RWPE2 (cell line): Measurements from ENCODE around the gene RASGEF1C.

Source experiments
- ATAC-seq: fragments of 200-7000 bp; cut with Tn5 transposase; 3 replicates; pipeline ENCODE4 v1.9.1; 2021; ENCODE audit warnings: low read depth
- DNase-seq: peaks from one replicate; pipeline ENCODE4 v3.0.0-alpha.2; 2020; ENCODE audit warnings: low spot score
- H3K27ac ChIP-seq: fragments of 450-650 bp; 2 replicates; pipeline ENCODE4 v1.5.1; 2017; ENCODE audit warnings: mild to moderate bottlenecking; ENCODE audit not compliant: poor library complexity, severe bottlenecking
- H3K27me3 ChIP-seq: fragments of 250-450 bp; sonication (Bioruptor Pico); 2 replicates; pipeline ENCODE4 v1.5.1; 2021; ENCODE audit warnings: mild to moderate bottlenecking, moderate library complexity; ENCODE audit not compliant: insufficient read depth, poor library complexity, severe bottlenecking
- H3K36me3 ChIP-seq: fragments of 250-450 bp; sonication (Bioruptor Pico); 2 replicates; pipeline ENCODE4 v1.5.1; 2020; ENCODE audit warnings: low read depth, mild to moderate bottlenecking, moderate library complexity
- H3K4me1 ChIP-seq: fragments of 250-450 bp; sonication (Bioruptor Pico); 2 replicates; pipeline ENCODE4 v1.5.1; 2021; ENCODE audit warnings: mild to moderate bottlenecking, moderate library complexity; ENCODE audit not compliant: insufficient read depth, poor library complexity, severe bottlenecking
- H3K4me3 ChIP-seq: fragments of 250-450 bp; sonication (Bioruptor Pico); 2 replicates; pipeline ENCODE4 v1.5.1; 2021; ENCODE audit warnings: mild to moderate bottlenecking, moderate library complexity; ENCODE audit not compliant: severe bottlenecking
- H3K9me3 ChIP-seq: fragments of 250-450 bp; sonication (Bioruptor Pico); 2 replicates; pipeline ENCODE4 v1.5.1; 2021; ENCODE audit warnings: mild to moderate bottlenecking, moderate library complexity; ENCODE audit not compliant: severe bottlenecking
- CTCF ChIP-seq: fragments of 450-650 bp; IDR thresholded peaks from one replicate; pipeline ENCODE4 v1.5.1; 2017; ENCODE audit warnings: mild to moderate bottlenecking, moderate library complexity; ENCODE audit not compliant: poor library complexity, severe bottlenecking

The RASGEF1C gene

GRCh38 chr5:180187767-180188166 lies 21.2 kb downstream of the RASGEF1C start:
- DNase-seq (no peak), ATAC-seq (no peak)
- no peak overlapping the region for H3K27ac ChIP-seq
- H3K4me3 ChIP-seq: no peak overlapping the region
- H3K27me3 ChIP-seq: no peaks in the 10 kb centered on the region
- no peak for TF ChIP-seq CTCF
- H3K9me3 ChIP-seq: peaks cover 17% of the 10 kb centered on the region
- H3K4me1 ChIP-seq: no peaks in the 10 kb centered on the region
- H3K36me3 ChIP-seq: no peaks in the 10 kb centered on the region

- no peak for ATAC-seq
- peaks cover 13% of the 10 kb centered on the region for H3K9me3 ChIP-seq
- H3K36me3 ChIP-seq: no peaks in the 10 kb centered on the region
- no peak for DNase-seq
- H3K27me3 ChIP-seq: no peaks in the 10 kb centered on the region
- no peak for TF ChIP-seq CTCF
- H3K4me3 ChIP-seq: no peak overlapping the region
- H3K27ac ChIP-seq: no peak overlapping the region
- no peaks in the 10 kb centered on the region for H3K4me1 ChIP-seq
These were observed 28.2 kb downstream of the RASGEF1C start for GRCh38 chr5:180180846-180181245.

GRCh38 chr5:180180421-180180820 lies 28.6 kb downstream of the RASGEF1C start:
- no peaks in the 10 kb centered on the region for H3K27me3 ChIP-seq
- ATAC-seq: no peak; the same call in 2 of the 3 replicates
- no peak overlapping the region for H3K4me3 ChIP-seq
- DNase-seq: no peak
- peaks cover 13% of the 10 kb centered on the region for H3K9me3 ChIP-seq
- no peaks in the 10 kb centered on the region for H3K36me3 ChIP-seq
- no peaks in the 10 kb centered on the region for H3K4me1 ChIP-seq
- no peak overlapping the region for H3K27ac ChIP-seq
- TF ChIP-seq CTCF: no peak

- no peak for TF ChIP-seq CTCF
- no peak overlapping the region for H3K4me3 ChIP-seq
These were observed 29.3 kb downstream of the RASGEF1C start for GRCh38 chr5:180179442-180180420.

More at GRCh38 chr5:180179442-180180420, 29.3 kb downstream of the RASGEF1C start:
- DNase-seq: no peak
- Histone ChIP-seq H3K27ac (no peak overlapping the region), H3K36me3 (no peaks in the 10 kb centered on the region), H3K27me3 (no peaks in the 10 kb centered on the region), H3K9me3 (peaks cover 13% of the 10 kb centered on the region), H3K4me1 (no peaks in the 10 kb centered on the region)
- no peak; the same call in 1 of the 3 replicates for ATAC-seq
